Measurements from ENCODE around the gene EEA1. TPM values are rescaled to one million over a fixed set of nuclear protein-coding genes. Genes with fewer than 3 reads are reported as not detected.

Gene EEA1
- total RNA-seq, 1 experiment from 2014 or later: 14.9 TPM

DNA sequence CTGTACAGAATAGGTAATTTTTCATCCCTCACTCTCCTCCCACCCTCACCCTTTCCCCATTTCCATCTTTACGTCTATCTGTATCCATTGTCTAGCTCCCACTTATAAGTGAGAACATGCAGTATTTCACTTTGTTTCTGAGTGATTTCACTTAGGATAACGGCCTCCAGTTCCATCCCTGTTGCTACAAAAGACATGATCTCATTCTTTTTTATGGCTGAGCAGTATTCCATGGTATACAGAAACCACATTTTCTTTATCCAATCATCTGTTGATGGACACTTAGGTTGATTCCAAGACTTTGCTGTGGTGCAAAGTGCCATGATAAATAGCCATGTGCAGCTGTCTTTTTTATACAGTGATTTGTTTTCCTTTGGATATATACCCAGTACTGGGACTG lies 16.4 kb downstream of the EEA1 start:
- peaks cover under 1% of the 10 kb centered on the region; the same call in 1 of the 2 replicates for H3K79me2 ChIP-seq (ENCODE audit: insufficient read depth, low read length)
- no peak overlapping the region for H3K9ac ChIP-seq (ENCODE audit: extremely low read depth, insufficient read length, low read length)
- no peak overlapping the region for H2AK5ac ChIP-seq (ENCODE audit: insufficient read length, low read length)
- no peak overlapping the region for H3K23ac ChIP-seq (ENCODE audit: insufficient read length, low read depth, low read length)
- H2BK120ac ChIP-seq (ENCODE audit: low read depth, low read length, poor library complexity, severe bottlenecking): no peak overlapping the region
- DNase-seq: no peak
- no CpG with 5 or more reads among the region's 2 CpGs for WGBS (ENCODE audit: extremely low coverage, insufficient read length, low lambda C conversion rate)
- no peak overlapping the region for H4K8ac ChIP-seq (replicated peaks; ENCODE audit: insufficient read length, low read depth, low read length)
- Mint-ChIP-seq H3K4me1 (peaks cover 32 to 35% of the 10 kb centered on the region in 2 experiments), H3K27me3 (ENCODE audit: low read depth) (no peaks in the 10 kb centered on the region), H3K4me3 (no peak overlapping the region), H3K36me3 (ENCODE audit: insufficient read depth in 1 of 3, low read depth in 3 of 3) (peaks cover 9 to 15% (median 10%) of the 10 kb centered on the region in 3 experiments), H3K9me3 (peaks cover 14 to 15% of the 10 kb centered on the region in 2 experiments; a peak in 4 of 5 replicates), H3K27ac (no peak overlapping the region; a peak in 1 of 7 replicates)
- no peaks in the 10 kb centered on the region for H3K27me3 ChIP-seq (ENCODE audit: insufficient read depth, low read length)
- no peaks in the 10 kb centered on the region for H4K20me1 ChIP-seq (ENCODE audit: control insufficient read depth, insufficient read depth, insufficient read length)
- H4K5ac ChIP-seq (ENCODE audit: insufficient read length, low read depth, low read length): no peak overlapping the region
- no peak overlapping the region for H3K27ac ChIP-seq (ENCODE audit: insufficient read length, low read depth, low read length)
- no peak overlapping the region for H4K91ac ChIP-seq (ENCODE audit: insufficient read length, low read depth, low read length)
- H3K79me1 ChIP-seq (ENCODE audit: insufficient read depth, low read depth, low read length, poor library complexity, severe bottlenecking): no peaks in the 10 kb centered on the region
- no peak overlapping the region for H2BK15ac ChIP-seq (ENCODE audit: low read depth, low read length)
- H3K4me2 ChIP-seq (ENCODE audit: insufficient read depth, insufficient read length, low read length): no peak overlapping the region
- H2BK20ac ChIP-seq (ENCODE audit: low read depth, low read length, poor library complexity, severe bottlenecking): no peak overlapping the region
- no peak overlapping the region for H2BK12ac ChIP-seq (ENCODE audit: insufficient read length, low read depth, low read length)
- H3T11ph ChIP-seq (ENCODE audit: low read length): no peak overlapping the region
- no peak overlapping the region for H3K14ac ChIP-seq (ENCODE audit: insufficient read depth, low read length)
- H2BK5ac ChIP-seq (ENCODE audit: insufficient read length, low read length): no peak overlapping the region
- no peaks in the 10 kb centered on the region; the same call in 1 of the 2 replicates for H3K4me1 ChIP-seq (ENCODE audit: insufficient read depth, low read length)
- no peak overlapping the region for H3K18ac ChIP-seq (ENCODE audit: insufficient read length, low read depth, low read length)
- TF ChIP-seq, protein P1, sequence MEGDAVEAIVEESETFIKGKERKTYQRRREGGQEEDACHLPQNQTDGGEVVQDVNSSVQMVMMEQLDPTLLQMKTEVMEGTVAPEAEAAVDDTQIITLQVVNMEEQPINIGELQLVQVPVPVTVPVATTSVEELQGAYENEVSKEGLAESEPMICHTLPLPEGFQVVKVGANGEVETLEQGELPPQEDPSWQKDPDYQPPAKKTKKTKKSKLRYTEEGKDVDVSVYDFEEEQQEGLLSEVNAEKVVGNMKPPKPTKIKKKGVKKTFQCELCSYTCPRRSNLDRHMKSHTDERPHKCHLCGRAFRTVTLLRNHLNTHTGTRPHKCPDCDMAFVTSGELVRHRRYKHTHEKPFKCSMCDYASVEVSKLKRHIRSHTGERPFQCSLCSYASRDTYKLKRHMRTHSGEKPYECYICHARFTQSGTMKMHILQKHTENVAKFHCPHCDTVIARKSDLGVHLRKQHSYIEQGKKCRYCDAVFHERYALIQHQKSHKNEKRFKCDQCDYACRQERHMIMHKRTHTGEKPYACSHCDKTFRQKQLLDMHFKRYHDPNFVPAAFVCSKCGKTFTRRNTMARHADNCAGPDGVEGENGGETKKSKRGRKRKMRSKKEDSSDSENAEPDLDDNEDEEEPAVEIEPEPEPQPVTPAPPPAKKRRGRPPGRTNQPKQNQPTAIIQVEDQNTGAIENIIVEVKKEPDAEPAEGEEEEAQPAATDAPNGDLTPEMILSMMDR (conservative IDR thresholded peaks at IDR 0.05): no peak
- no peak overlapping the region for H3K56ac ChIP-seq (ENCODE audit: insufficient read length, low read depth, low read length)
- no peaks in the 10 kb centered on the region for H3K23me2 ChIP-seq (ENCODE audit: insufficient read length, low read depth, low read length, poor library complexity, severe bottlenecking)
- H2AFZ ChIP-seq (ENCODE audit: low read length): no peak overlapping the region
- no peak overlapping the region for H3K4ac ChIP-seq (ENCODE audit: low read depth, low read length)
- H3K9me3 ChIP-seq (ENCODE audit: control insufficient read depth, low read depth, low read length): no peaks in the 10 kb centered on the region

Data from H9 (cell line).